B cell (primary cell): Measurements from ENCODE around the gene PDCD6IP. TPM values are rescaled to one million over a fixed set of nuclear protein-coding genes. Genes with fewer than 3 reads are reported as not detected.

Experiments
- ATAC-seq: fragments of 200-7000 bp; cut with Tn5 transposase; one replicate; pipeline ENCODE4 v1.10.0; 2021; ENCODE audit warnings: low read depth, mild to moderate bottlenecking, moderate number of reproducible peaks, moderate library complexity
- CTCF ChIA-PET: fragments of 350-600 bp; sonication (Branson Sonifier 250); formaldehyde crosslinking; loops from one replicate; lab custom pipeline; 2021; ENCODE audit warnings: antibody characterized with exemption, inconsistent platforms; lab: Charles Lee
- POLR2A ChIA-PET: fragments of 350-600 bp; sonication (Branson Sonifier 250); formaldehyde crosslinking; loops from one replicate; lab custom pipeline; 2021; ENCODE audit warnings: antibody characterized with exemption; lab: Charles Lee
- DNase-seq: peaks from one replicate; pipeline ENCODE4 v3.0.0; 2013
- H2AFZ ChIP-seq: 2 replicates; pipeline ENCODE4 v1.6.1; 2012; ENCODE audit warnings: mild to moderate bottlenecking, low read depth, low read length; ENCODE audit not compliant: insufficient read depth, poor library complexity, severe bottlenecking
- H3K27ac ChIP-seq, 2 donors: 1 replicate in 1 of 2; 2 replicates in 1 of 2; pipeline ENCODE4 v1.5.1; 2012 to 2013; ENCODE audit warnings: low read length in 2 of 2, mild to moderate bottlenecking in 2 of 2, moderate library complexity in 1 of 2
- H3K27me3 ChIP-seq, 4 experiments: fragments of 200-600 bp in 1 of 4; sonication (generic) in 1 of 4; replicated peaks in 1 of 4; 1 replicate in 2 of 4; 2 replicates in 2 of 4; pipeline versions ENCODE4 v1.6.1 to v1.7.0; 2013 to 2016; ENCODE audit warnings: low read length in 3 of 4, mild to moderate bottlenecking in 2 of 4, mixed read lengths in 1 of 4, moderate library complexity in 1 of 4; ENCODE audit not compliant: insufficient read depth in 4 of 4, control insufficient read depth in 3 of 4; ENCODE audit errors: control extremely low read depth in 1 of 4
- H3K36me3 ChIP-seq, 2 experiments: replicated peaks in 1 of 2; 1 replicate in 1 of 2; 2 replicates in 1 of 2; pipeline versions ENCODE4 v1.6.1 to v1.7.1; 2013; ENCODE audit warnings: low read length in 1 of 2; ENCODE audit not compliant: insufficient read depth in 2 of 2, control insufficient read depth in 1 of 2; ENCODE audit errors: control extremely low read depth in 1 of 2, extremely low read depth in 1 of 2
- H3K4me1 ChIP-seq, 2 donors: fragments of 200-600 bp in 1 of 2; sonication (generic) in 1 of 2; 1 replicate in 1 of 2; 2 replicates in 1 of 2; pipeline versions ENCODE4 v1.5.1 to v1.6.1; 2013 to 2017; ENCODE audit warnings: low read length in 2 of 2; ENCODE audit not compliant: control insufficient read depth in 2 of 2, insufficient read depth in 2 of 2
- H3K4me2 ChIP-seq: replicated peaks from 2 replicates; pipeline ENCODE3; 2012; ENCODE audit warnings: mild to moderate bottlenecking, low read depth, low read length; ENCODE audit not compliant: poor library complexity, severe bottlenecking
- H3K4me3 ChIP-seq, 5 experiments: fragments of 200-600 bp in 1 of 5; sonication (generic) in 1 of 5; 1 replicate in 3 of 5; 2 replicates in 2 of 5; pipeline versions ENCODE4 v1.5.1 to v1.7.0; 2011 to 2016; ENCODE audit warnings: low read length in 4 of 5, mild to moderate bottlenecking in 4 of 5, low read depth in 2 of 5, control low read depth in 1 of 5, moderate library complexity in 1 of 5; ENCODE audit not compliant: insufficient read depth in 1 of 5; ENCODE audit errors: control extremely low read depth in 1 of 5, extremely low read depth in 1 of 5
- H3K79me2 ChIP-seq: fragments of 200-600 bp; sonication (generic); one replicate; pipeline ENCODE4 v1.6.0; 2016; ENCODE audit warnings: low read length; ENCODE audit not compliant: control insufficient read depth, insufficient read depth
- H3K9ac ChIP-seq: fragments of 200-600 bp; sonication (generic); 2 replicates; pipeline ENCODE4 v1.6.1; 2017; ENCODE audit warnings: mild to moderate bottlenecking, low read length, moderate library complexity
- H3K9me3 ChIP-seq, 3 donors: one replicate each; pipeline versions ENCODE4 v1.6.1 to v1.7.1; 2013; ENCODE audit warnings: low read length in 2 of 3; ENCODE audit not compliant: control insufficient read depth in 2 of 3, insufficient read depth in 1 of 3; ENCODE audit errors: control extremely low read depth in 1 of 3
- H4K20me1 ChIP-seq: 2 replicates; pipeline ENCODE4 v1.6.0; 2012; ENCODE audit warnings: mild to moderate bottlenecking, low read length; ENCODE audit not compliant: insufficient read depth, control insufficient read depth, poor library complexity, severe bottlenecking
- H3K27ac Mint-ChIP-seq: one replicate; pipeline ENCODE4 v1.8.0; 2021; ENCODE audit warnings: mixed read lengths
- H3K27me3 Mint-ChIP-seq: one replicate; pipeline ENCODE4 v1.8.0; 2021; ENCODE audit warnings: mixed read lengths
- H3K4me1 Mint-ChIP-seq: one replicate; pipeline ENCODE4 v1.8.0; 2021; ENCODE audit warnings: mixed read lengths
- H3K4me3 Mint-ChIP-seq: one replicate; pipeline ENCODE4 v1.8.0; 2021; ENCODE audit warnings: mixed read lengths
- H3K9me3 Mint-ChIP-seq: one replicate; pipeline ENCODE4 v1.8.0; 2022; ENCODE audit warnings: mixed read lengths; ENCODE audit not compliant: insufficient read depth
- EZH2 ChIP-seq: IDR thresholded peaks from 2 replicates; pipeline ENCODE4 v1.6.1; 2012; ENCODE audit warnings: borderline replicate concordance, low read depth, mild to moderate bottlenecking, moderate library complexity, low read length; ENCODE audit not compliant: insufficient read depth, poor library complexity, severe bottlenecking
- whole genome bisulfite sequencing: methylation state at CpG from one replicate; pipeline ENCODE4 v1.1.5; 2013; ENCODE audit warnings: missing lambda C conversion rate; ENCODE audit not compliant: insufficient coverage; 5-methylcytosine and 5-hydroxymethylcytosine counted together
- intact Hi-C: fragments of 100-400 bp; cut with micrococcal nuclease; formaldehyde crosslinking; loops from one replicate; pipeline ENCODE4 v1.10.0; 2022
- polyA plus RNA-seq: library from polyadenylated mRNA; depleted of rRNA; stranded (reverse); fragments of >200 nt; gene quantifications from 2 replicates; pipeline ENCODE4 v1.2.3, GENCODE V29; 2012
- total RNA-seq, 2 donors: library from RNA; stranded (reverse); fragments of 120-200 nt in 1 of 2; gene quantifications; 1 replicate in 1 of 2; 2 replicates in 1 of 2; pipeline versions ENCODE4 v1.2.3 to v1.2.4, GENCODE V29; 2013 to 2022
- TF ChIP-seq, protein P1 (sequence below): fragments of 200-600 bp; IDR thresholded peaks from one replicate; pipeline ENCODE4 v1.8.0; 2022; ENCODE audit warnings: antibody characterized with exemption, mild to moderate bottlenecking

The PDCD6IP gene
- total and polyA plus RNA-seq, 2 donors (not counting 1 experiment from before 2014, with no cell fraction given), result 103 to 276 TPM

DNA sequence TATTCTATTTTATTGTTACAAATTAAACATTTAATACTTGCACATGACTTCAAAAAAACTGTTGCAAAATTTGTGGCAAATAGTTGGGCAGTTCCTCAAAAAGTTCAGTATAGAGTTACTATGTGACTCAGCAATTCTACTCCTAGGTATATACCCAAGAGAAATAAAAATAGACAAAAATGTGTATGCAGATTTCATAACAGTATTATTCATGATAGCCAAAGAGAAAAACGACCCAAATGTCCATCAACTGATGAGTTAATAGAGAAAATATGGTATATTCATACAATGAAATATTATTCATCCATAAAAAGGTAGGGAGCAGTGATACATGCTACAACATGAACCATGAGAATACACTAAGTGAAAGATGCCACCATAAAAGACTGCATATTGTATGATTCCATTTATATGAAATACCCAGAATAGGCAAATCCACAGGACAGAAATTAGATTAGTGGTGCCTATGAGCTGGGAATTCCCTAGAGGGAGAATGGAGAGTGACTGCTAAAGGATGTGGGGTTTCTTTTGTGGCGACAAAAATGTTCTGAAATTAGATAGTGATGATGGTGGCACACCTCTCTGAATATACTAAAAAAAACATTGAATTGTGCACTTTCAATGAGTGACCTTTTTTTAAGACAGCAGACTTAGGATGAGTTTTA is 48.8 kb upstream of the PDCD6IP start:
- no peak overlapping the region for H2AFZ ChIP-seq
- POLR2A ChIA-PET, result no interaction called here
- no CpG with 5 or more reads among the region's 2 CpGs for WGBS
- intact Hi-C loops, result no loop called here
- no peak overlapping the region for H3K27ac Mint-ChIP-seq
- H3K79me2 ChIP-seq, result no peaks in the 10 kb centered on the region
- peaks cover 0 to 4% (median 2%) of the 10 kb centered on the region in 4 experiments for H3K27me3 ChIP-seq
- H4K20me1 ChIP-seq, result no peaks in the 10 kb centered on the region
- peaks cover 5% of the 10 kb centered on the region for H3K27me3 Mint-ChIP-seq
- H3K27ac ChIP-seq, result no peak overlapping the region
- H3K4me3 Mint-ChIP-seq, result no peak overlapping the region
- TF ChIP-seq, protein P1, sequence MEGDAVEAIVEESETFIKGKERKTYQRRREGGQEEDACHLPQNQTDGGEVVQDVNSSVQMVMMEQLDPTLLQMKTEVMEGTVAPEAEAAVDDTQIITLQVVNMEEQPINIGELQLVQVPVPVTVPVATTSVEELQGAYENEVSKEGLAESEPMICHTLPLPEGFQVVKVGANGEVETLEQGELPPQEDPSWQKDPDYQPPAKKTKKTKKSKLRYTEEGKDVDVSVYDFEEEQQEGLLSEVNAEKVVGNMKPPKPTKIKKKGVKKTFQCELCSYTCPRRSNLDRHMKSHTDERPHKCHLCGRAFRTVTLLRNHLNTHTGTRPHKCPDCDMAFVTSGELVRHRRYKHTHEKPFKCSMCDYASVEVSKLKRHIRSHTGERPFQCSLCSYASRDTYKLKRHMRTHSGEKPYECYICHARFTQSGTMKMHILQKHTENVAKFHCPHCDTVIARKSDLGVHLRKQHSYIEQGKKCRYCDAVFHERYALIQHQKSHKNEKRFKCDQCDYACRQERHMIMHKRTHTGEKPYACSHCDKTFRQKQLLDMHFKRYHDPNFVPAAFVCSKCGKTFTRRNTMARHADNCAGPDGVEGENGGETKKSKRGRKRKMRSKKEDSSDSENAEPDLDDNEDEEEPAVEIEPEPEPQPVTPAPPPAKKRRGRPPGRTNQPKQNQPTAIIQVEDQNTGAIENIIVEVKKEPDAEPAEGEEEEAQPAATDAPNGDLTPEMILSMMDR, result no peak
- no peak for TF ChIP-seq EZH2
- no peak for ATAC-seq
- no peak overlapping the region for H3K4me3 ChIP-seq
- DNase-seq, result no peak
- CTCF ChIA-PET, result no interaction called here
- no peaks in the 10 kb centered on the region for H3K4me1 Mint-ChIP-seq
- no peaks in the 10 kb centered on the region for H3K36me3 ChIP-seq
- no peaks in the 10 kb centered on the region for H3K4me1 ChIP-seq
- peaks cover 5% of the 10 kb centered on the region for H3K9me3 Mint-ChIP-seq
- H3K4me2 ChIP-seq, result no peak overlapping the region
- peaks cover 0 to 14% (median 7%) of the 10 kb centered on the region in 3 donors for H3K9me3 ChIP-seq
- H3K9ac ChIP-seq, result no peak overlapping the region

DNA sequence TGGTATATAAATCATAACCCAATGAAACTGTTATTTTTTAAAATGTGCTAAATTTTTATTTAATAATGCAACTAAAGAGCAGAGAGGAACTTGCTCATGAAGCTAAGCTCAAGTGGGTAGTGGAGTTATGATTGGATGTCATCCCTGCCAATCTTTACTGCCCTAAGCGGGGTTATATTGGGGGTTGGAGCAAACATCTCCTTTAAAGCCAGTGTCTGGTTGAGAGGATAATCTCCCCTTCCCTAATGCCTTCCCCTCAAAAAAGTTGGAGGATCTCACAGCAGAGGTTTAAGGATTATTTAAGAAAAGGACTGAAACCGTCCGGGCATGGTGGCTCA is 48.2 kb upstream of the PDCD6IP start:
- Mint-ChIP-seq H3K27me3 (peaks cover 8% of the 10 kb centered on the region), H3K27ac (no peak overlapping the region), H3K9me3 (peaks cover 8% of the 10 kb centered on the region), H3K4me1 (no peaks in the 10 kb centered on the region), H3K4me3 (no peak overlapping the region)
- Histone ChIP-seq H3K27me3 (peaks cover 0 to 4% (median 2%) of the 10 kb centered on the region in 4 experiments), H3K27ac (no peak overlapping the region), H4K20me1 (no peaks in the 10 kb centered on the region), H3K79me2 (no peaks in the 10 kb centered on the region), H3K4me2 (no peak overlapping the region), H3K9me3 (peaks cover 4 to 14% (median 11%) of the 10 kb centered on the region in 3 donors), H2AFZ (no peak overlapping the region), H3K4me1 (no peaks in the 10 kb centered on the region), H3K4me3 (no peak overlapping the region), H3K36me3 (no peaks in the 10 kb centered on the region), H3K9ac (no peak overlapping the region)
- CTCF ChIA-PET, result interaction anchor here (1.0 kb wide), 1 partner anchor 37 kb away, joined by 5 read pairs; no protein-coding TSS in a partner anchor
- ATAC-seq, result no peak
- POLR2A ChIA-PET, result no interaction called here
- intact Hi-C loops, result no loop called here
- TF ChIP-seq EZH2, result no peak
- TF ChIP-seq, protein P1, result no peak
- DNase-seq, result no peak
- no CpG with 5 or more reads among the region's 3 CpGs for WGBS
